GM08714 (cell line): ENCODE data around the gene SLC10A6.
"Not testable (repeated sequence)": the region's sequence is repeated elsewhere in the genome, so short reads cannot be mapped to it uniquely, and the experiment has no call there.

Experiments
- H3K4me3 ChIP-seq: fragments of 200-500 bp; sonication (Bioruptor generic); 2 replicates; pipeline ENCODE4 v1.5.1; 2014; ENCODE audit warnings: mild to moderate bottlenecking, low read length, inconsistent platforms
- ZNF274 ChIP-seq: IDR thresholded peaks from 2 replicates; pipeline ENCODE4 v1.6.1; 2012; ENCODE audit warnings: mild to moderate bottlenecking, low read depth, low read length

The SLC10A6 gene

GRCh38 chr4:86848732-86849619, at the start of gene SLC10A6:
Gene SLC10A6 (minus strand): TSS chr4:86849384. CDS start chr4:86849115, 269 bp downstream.
- no peak within 1 kb of the TSS for H3K4me3 ChIP-seq
- no peak for TF ChIP-seq ZNF274

- TF ChIP-seq ZNF274: no peak
- H3K4me3 ChIP-seq: no peak overlapping the region
These were observed 49.4 kb upstream of the SLC10A6 start for GRCh38 chr4:86898562-86898961.

- TF ChIP-seq ZNF274: no peak
These were observed 47.4 kb upstream of the SLC10A6 start for GRCh38 chr4:86896596-86896995.

GRCh38 chr4:86895692-86896488, 46.7 kb upstream of the SLC10A6 start:
- TF ChIP-seq ZNF274: no peak
- no peak overlapping the region for H3K4me3 ChIP-seq

More at GRCh38 chr4:86896596-86896995, 47.4 kb upstream of the SLC10A6 start:
- no peak overlapping the region for H3K4me3 ChIP-seq

GRCh38 chr4:86894455-86894854, 45.3 kb upstream of the SLC10A6 start:
- TF ChIP-seq ZNF274: no peak
- no peak overlapping the region for H3K4me3 ChIP-seq

- TF ChIP-seq ZNF274: no peak
- no peak overlapping the region for H3K4me3 ChIP-seq
These were observed 44.0 kb upstream of the SLC10A6 start for GRCh38 chr4:86893136-86893535.

GRCh38 chr4:86892636-86892960, 43.4 kb upstream of the SLC10A6 start:
- H3K4me3 ChIP-seq: peak overlapping the region; percentile 62; the same call in 1 of the 2 replicates
- TF ChIP-seq ZNF274: no peak

- TF ChIP-seq ZNF274: no peak
- H3K4me3 ChIP-seq: peak within 1 kb of the TSS; percentile 62; the same call in 1 of the 2 replicates
These were observed 42.8 kb upstream of the SLC10A6 start, which contains the start of gene C4orf36 for GRCh38 chr4:86891762-86892635. Gene C4orf36 (minus strand): TSS chr4:86892422. CDS start chr4:86891520, 902 bp downstream.

GRCh38 chr4:86890790-86891189, 41.6 kb upstream of the SLC10A6 start:
- H3K4me3 ChIP-seq: no peak overlapping the region
- TF ChIP-seq ZNF274: no peak

- TF ChIP-seq ZNF274: no peak
- no peak overlapping the region for H3K4me3 ChIP-seq
These were observed 30.5 kb upstream of the SLC10A6 start for GRCh38 chr4:86879641-86880040.

- no peak for TF ChIP-seq ZNF274
- H3K4me3 ChIP-seq: no peak overlapping the region
These were observed 29.5 kb upstream of the SLC10A6 start for GRCh38 chr4:86878640-86879039.

GRCh38 chr4:86876894-86877685, 27.9 kb upstream of the SLC10A6 start:
- no peak overlapping the region for H3K4me3 ChIP-seq
- no peak for TF ChIP-seq ZNF274

- H3K4me3 ChIP-seq: not testable (repeated sequence)
These were observed 26.3 kb upstream of the SLC10A6 start for GRCh38 chr4:86875436-86875835.

- no peak for TF ChIP-seq ZNF274
These were observed 23.0 kb upstream of the SLC10A6 start for GRCh38 chr4:86872135-86872534.

More at GRCh38 chr4:86872135-86872534, 23.0 kb upstream of the SLC10A6 start:
- no peak overlapping the region for H3K4me3 ChIP-seq
